GM15510 (cell line): Measurements from ENCODE around the gene TRPM2.

Experiments used
- POLR2A ChIP-seq: IDR thresholded peaks from 3 replicates; pipeline ENCODE4 v1.6.1; 2011; ENCODE audit warnings: borderline replicate concordance; ENCODE audit not compliant: insufficient read length; ENCODE audit errors: extremely low read depth

The TRPM2 gene

GRCh38 chr21:44356636-44357035 lies 3.2 kb downstream of the TRPM2 start:
- TF ChIP-seq POLR2A: no peak

DNA sequence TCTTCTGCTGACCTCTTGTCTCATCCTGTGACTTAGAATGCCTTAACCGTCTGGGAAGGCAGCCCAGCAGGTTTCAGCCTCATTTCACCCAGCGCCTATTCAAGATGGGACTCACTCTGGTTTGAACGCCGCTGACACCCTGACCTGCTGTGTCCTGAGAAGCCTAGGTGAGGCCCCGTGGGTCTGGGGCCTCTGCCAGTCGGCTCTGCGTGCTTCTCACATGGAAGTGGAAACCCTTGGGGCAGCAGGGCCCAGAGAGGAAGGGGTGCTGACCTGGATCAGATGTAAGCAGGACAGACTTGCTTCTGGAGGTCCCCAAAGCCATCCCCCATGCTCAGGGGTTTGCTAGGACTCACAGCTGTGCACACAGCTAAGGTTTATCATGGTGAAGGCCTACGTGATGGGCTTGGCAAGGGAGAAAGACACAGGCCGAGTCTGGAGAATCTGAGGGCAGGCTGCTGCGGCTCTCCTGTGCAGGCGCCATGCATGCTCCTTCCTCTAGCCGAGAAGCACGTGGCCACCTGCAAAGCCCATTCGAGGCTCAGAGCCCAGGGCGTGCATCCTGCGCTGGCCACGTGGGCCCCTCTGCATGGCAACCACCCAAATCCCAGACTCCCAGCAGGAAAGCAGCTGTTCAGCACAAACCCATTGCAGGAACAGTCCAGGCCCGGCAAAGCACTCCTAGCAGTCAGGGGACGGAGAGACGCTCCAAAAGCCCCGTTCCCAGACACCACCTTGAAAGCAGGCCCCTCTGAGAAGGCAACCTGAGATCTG lies 3.8 kb downstream of the TRPM2 start:
- TF ChIP-seq POLR2A: no peak

DNA sequence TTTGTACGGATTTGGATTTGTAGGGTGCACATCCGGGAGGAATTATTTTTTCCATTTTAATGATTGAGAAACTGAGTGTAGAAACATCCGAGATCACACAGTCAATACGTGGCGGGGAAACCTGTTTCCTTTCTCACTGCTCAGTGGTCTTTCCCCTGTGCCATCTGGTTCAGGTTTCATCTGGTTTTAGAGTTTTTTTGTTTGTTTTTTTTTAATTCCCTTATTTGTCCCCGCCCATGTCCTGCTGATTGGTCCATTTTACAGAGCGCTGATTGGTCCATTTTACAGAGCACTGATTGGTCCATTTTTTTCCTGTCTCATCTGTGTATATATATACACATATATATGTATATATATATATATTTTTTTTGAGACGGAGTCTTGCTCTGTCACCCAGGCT lies 6.0 kb downstream of the TRPM2 start:
- no peak for TF ChIP-seq POLR2A

GRCh38 chr21:44360159-44360558 lies 6.7 kb downstream of the TRPM2 start:
- no peak for TF ChIP-seq POLR2A

DNA sequence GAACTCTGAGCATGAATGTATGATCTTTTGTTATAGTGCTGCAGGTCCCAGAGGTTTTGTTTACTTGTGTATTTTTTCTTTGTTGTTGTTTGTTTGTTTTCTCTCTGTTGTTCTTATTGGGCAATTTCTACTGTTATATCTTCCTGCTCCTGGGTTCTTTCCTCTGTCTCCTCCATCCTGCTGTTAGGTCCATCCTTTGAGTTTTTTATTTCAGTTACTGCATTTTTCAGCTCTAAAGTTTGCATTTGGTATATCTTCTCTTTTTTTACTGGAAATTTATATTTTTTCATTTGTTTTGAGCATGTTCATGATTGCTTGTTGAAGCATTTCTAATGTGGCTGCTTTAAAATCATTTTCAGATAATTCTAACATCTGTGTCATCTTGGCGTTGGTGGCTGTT lies 9.9 kb downstream of the TRPM2 start:
- no peak for TF ChIP-seq POLR2A

DNA sequence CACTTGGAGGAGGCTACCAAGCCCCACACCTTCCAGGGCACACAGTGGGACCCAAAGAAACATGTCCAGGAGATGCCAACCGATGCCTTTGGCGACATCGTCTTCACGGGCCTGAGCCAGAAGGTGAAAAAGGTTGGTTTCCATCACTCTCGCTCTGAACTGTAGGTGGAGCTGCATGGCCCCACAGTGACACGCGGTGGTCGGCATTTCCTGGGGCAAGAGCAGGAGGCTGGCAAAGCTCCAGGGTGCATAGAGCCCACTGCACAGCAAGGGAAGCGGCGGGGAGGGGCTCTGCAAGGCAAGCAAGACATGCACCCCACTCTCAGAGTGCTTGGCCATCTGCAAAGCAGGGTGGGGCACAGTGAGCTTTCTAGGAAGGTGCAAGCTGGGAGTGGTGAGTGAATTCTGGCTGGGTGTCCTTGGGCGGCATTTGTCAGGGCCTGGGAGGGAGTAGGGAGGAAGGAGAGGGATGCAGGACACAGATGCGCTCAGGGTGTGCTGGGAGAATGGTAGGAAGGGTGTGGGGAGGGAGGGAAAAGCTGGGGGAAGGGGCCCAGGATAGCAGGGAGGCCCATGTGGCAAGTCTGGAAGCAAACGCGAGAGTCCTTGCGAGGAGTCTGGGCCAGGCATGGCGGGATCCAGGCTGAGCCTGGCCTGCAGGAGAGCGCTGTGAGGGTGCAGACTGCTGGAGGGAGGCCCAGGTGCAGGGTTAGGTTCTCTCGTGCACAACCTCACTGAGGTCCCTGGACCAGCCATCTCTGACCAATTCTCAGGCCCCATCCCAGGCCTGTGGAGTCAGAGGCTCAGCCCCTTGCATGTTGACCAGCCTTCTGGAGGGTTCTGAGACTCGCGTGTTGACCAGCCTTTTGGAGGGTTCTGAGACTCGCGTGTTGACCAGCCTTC lies 11.0 kb downstream of the TRPM2 start:
- TF ChIP-seq POLR2A: no peak

- no peak for TF ChIP-seq POLR2A
Observed at GRCh38 chr21:44365251-44365966, 12.0 kb downstream of the TRPM2 start.

- no peak for TF ChIP-seq POLR2A
Observed at GRCh38 chr21:44365967-44366585, 12.7 kb downstream of the TRPM2 start.

GRCh38 chr21:44366586-44367211 lies 13.3 kb downstream of the TRPM2 start:
- no peak for TF ChIP-seq POLR2A

DNA sequence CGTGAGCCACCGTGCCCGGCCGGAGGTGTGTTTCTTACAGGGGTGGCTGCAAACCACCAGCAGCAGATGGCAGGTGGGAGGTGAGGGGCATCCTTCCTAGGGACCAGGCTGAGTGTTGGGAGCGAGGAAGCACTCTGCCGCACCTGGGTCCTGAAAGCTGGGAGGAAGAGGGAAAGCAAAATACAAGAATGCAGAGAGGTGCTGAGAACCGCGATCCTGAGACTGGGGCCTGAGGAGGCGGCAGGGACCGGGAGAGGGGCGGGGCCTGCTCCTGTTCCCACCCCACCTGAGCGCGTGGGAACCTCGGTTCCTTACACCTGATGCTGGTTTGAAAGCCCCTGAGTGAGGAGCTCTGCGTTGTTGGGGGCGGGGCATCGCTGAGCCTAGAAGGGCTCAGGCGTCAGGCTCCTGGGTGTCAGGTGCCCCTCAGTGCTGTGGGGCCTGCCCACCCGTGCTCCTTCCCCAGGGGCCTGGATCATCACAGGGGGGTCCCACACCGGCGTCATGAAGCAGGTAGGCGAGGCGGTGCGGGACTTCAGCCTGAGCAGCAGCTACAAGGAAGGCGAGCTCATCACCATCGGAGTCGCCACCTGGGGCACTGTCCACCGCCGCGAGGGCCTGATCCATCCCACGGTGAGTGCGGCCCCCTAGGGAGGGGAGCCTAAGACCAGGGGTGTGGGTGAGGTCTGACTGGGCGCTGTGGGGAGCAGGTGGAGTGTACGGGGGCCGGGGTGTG lies 15.5 kb downstream of the TRPM2 start:
- TF ChIP-seq POLR2A: no peak

- no peak for TF ChIP-seq POLR2A
Observed at GRCh38 chr21:44370027-44370735, 16.8 kb downstream of the TRPM2 start.

- no peak for TF ChIP-seq POLR2A
Observed at GRCh38 chr21:44370786-44371410, 17.5 kb downstream of the TRPM2 start.

DNA sequence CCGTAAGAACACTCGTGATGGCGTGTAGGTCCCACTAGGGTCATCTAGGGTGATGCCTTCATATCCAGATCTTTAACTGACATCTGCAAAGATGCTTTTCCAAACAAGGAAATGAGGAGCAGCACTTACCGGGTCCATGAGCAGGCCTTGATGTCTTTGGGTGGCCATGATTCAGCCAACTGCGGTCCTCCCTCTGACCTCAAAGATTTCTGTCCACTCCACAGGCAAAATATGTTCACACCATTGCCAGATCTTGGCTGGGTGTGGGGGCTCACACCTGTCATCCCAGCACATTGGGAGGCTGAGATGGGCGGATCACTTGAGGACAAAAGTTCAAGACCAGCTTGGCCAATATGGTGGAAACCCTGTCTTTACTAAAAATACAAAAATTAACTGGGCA lies 18.2 kb downstream of the TRPM2 start:
- no peak for TF ChIP-seq POLR2A

DNA sequence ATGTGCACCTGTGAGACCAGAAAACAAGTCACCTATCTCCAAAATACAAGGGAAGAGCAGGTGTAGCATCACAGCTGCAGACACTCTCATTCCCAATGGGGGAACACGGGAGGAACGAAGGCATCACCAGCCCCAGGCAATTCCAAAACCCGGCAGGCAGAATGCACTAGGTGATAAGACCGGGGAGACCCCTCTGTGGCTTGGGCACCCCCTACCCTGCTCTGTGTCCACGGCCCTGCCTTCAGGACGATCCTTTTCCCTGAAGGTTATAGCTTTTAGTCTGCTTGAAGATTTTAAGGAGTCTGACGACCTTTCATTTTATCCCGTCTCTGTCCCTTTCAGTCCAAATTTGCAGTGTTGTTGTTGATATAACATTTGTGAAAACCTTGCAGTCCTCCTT lies 19.2 kb downstream of the TRPM2 start:
- no peak for TF ChIP-seq POLR2A
